Endothelial cell of hepatic sinusoid (primary cell): ENCODE results near the gene FAM199X.

Experiments used
- in situ Hi-C: cut with HindIII; loops from 2 replicates; pipeline ENCODE4 v1.10.0; 2017; ENCODE audit warnings: low sequenced_read_pairs

Gene FAM199X

GRCh38 chrX:104165894-104166734 lies at the start of gene FAM199X:
FAM199X (plus strand) TSS chrX:104166453; CDS start chrX:104166786, 333 bp downstream.
- in situ Hi-C loops: no loop called here

DNA sequence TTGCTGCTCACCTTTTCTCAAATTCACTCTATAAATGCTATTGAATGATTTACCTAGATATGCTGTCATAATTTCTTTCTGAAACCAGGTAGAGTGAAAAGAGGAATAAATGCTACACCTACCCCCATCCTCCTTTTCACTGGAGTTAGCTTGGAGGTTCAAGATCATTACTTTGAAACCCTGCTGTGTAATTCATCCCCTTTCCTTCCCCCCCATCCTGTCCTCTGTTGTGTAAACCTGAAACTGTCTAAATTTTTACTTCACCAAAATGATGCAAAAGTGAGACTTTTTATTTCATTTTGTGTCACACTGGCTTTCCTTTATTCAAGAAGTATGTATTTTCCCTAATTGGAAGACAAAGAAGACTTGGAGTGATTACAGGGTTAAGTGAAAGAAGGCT lies 48.5 kb upstream of the FAM199X start:
- in situ Hi-C loops: no loop called here

GRCh38 chrX:104118765-104119164 lies 47.5 kb upstream of the FAM199X start:
- in situ Hi-C loops: no loop called here

DNA sequence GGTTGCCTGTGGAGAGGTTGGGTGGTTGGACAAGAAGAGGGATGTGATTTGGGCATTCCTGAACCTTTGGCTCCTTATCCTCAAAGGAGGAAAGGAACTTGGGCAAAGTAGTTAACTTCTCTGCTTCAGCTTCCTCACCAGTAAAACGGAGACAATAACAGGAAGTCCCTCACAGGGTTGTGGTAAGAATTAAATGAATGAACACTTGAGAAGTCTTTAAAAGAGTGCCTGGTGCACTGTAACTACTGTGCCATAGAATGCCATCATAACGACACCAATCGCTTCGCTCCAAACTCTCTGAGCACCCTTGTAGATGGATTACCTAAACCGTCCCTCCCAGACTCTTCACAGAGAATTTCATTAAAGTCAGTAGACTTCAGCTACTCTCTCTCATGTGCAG lies 43.4 kb upstream of the FAM199X start:
- in situ Hi-C loops: no loop called here

- in situ Hi-C loops: no loop called here
Measured at GRCh38 chrX:104126856-104127255, 39.4 kb upstream of the FAM199X start.

DNA sequence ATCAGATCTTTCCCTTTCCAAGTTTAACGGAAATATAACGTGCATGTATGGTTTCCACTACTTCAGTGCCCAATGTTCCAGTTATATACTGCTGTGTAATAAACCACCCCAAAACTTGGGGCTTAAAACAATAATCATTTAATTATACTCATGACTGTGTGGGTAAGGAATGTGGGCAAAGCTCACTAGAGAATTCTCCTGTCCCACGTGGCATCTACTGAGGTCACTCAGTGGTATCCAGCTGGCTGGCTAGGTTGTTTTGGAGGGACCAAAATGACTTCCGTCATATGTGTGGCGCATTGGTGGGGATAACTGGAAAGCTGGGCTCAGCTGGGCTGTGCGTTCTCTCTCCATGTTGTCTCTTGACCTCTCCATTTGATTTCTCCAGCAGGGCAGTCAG lies 35.4 kb upstream of the FAM199X start:
- in situ Hi-C loops: no loop called here

DNA sequence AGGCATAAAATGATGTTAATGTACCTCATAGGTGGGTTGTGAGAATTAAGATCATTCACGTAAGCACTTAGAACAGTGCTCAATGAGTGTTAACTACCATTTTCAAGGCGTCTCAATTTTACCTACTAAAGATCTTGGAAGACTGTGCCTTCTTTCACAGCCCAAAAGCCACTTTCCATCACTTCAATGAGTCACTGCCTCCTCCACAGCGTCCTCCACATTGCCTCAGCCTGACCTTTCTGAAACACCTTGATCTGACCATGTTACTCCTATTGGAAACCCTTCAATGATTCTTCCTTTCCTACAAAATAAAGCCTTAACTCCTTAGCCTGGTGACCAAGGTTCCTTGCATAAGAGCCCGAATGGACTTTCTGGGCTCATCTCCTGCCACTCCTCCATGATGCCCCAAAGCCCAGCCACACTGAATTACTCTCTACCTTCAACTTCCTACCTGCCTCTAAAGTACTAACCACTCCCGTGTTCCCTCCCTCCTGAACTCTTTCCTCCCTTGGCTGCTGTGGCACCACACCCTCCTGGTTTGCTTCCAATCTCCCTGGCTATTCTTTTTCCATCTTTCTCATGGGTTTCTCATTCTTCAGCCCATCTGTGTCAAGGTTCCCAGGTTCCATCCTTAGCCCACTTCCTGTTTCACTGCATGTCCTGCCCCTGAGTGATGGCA lies 31.5 kb upstream of the FAM199X start:
- in situ Hi-C loops: no loop called here

- in situ Hi-C loops: no loop called here
Measured at GRCh38 chrX:104135677-104136076, 30.6 kb upstream of the FAM199X start.

- in situ Hi-C loops: no loop called here
Measured at GRCh38 chrX:104136241-104137019, 29.8 kb upstream of the FAM199X start.

- in situ Hi-C loops: no loop called here
Measured at GRCh38 chrX:104137496-104137895, 28.8 kb upstream of the FAM199X start.

DNA sequence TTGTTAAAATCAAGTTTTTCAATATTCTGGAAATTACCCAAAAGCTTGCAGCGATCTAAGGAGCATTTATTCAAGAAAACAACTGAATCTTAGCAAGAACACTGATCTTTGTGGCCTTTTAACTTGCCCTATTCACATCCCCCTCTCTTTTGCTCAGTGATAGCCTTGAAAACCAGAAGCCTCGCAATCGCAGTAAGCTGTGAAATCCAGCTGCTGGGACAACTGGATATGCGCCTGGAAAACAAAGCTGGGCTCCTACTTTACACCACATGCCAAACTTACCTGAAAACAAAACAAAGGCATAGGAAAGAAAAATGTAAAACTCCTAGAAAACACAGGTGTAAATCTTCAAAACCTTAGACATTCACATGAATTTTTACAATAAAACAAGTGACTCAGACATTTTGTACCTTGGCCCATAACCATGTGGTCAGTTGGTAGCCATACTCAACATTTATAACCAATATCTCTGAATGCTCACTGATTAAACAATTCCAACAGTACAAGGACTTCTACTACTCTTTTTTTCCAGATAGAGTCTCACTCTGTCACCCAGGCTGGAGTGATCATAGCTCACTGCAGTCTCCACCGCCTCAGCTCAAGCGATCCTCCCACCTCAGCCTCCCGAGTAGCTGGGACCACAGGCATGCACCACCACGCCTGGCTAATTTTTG lies 25.0 kb upstream of the FAM199X start:
- in situ Hi-C loops: no loop called here

DNA sequence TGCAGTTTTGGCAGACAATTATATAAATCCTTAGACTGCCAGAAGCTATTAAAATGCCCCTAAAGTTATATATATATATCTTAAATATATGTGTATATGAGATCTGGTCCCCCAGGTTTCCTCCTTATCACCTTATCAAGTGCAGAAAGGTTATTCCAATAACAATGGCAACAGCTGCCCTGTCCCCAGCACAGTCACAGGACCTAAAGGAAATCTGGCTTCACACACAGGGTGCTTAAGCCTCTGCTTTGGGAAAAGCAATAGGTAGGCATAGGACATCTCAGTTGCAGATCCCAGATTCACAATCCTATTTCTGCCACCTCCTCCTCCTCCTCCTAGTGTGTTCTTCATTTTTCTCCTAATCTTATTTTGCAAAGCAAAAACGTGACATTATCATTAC lies 15.2 kb upstream of the FAM199X start:
- in situ Hi-C loops: no loop called here

- in situ Hi-C loops: no loop called here
Measured at GRCh38 chrX:104156630-104157529, 9.4 kb upstream of the FAM199X start, which contains the start of gene SLC25A53. SLC25A53 (minus strand) TSS chrX:104157009; CDS start chrX:104105257, 51,752 bp downstream.

DNA sequence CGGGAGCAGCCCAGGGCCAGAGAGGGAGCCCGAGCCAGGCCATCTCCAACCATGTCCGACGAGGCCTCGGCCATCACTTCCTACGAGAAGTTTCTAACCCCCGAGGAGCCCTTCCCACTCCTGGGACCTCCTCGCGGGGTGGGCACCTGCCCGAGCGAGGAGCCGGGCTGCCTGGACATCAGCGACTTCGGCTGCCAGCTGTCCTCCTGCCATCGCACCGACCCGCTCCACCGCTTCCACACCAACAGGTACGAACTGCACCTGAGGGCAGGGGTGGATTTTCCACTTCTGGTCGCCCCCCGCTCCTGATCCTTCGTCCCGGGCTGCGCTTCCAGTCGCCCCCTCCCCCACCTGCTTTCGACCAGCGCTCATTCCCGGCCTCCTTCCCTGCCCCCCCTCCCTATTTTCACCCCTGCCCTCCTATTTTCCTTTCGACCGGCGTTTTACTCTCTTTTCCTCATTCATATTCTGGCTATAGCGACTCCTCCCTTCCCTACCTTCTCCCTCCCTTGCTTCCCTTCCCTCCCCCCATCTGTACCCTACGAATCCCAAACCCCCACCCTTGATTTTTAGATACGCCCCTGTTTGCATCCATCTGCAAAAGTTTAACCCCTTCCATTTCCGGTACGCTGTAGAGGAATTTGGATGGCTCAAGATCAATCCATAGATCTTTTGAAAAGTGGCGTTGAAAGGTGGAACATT lies 633 bp downstream of the FAM199X start:
- in situ Hi-C loops: no loop called here

GRCh38 chrX:104168127-104168526 lies 1.9 kb downstream of the FAM199X start:
- in situ Hi-C loops: no loop called here

DNA sequence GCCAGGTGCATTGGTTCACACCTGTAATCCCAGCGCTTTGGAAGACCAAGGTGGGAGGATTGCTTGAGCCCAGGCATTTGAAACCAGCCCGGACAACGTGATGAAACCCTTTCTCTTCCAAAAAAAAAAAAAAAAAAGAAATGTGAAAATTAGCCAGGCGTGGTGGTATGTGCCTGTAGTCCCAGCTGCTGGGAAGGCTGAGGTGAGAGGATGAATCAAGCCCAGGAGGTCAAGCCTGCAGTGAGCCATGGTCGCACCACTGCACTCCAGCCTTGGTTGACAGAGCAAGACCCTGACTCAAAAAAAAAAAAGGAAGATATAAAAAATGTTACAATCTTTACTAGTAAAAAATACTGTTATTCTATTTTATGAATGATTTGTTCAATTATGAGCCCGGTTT lies 5.9 kb downstream of the FAM199X start:
- in situ Hi-C loops: no loop called here

DNA sequence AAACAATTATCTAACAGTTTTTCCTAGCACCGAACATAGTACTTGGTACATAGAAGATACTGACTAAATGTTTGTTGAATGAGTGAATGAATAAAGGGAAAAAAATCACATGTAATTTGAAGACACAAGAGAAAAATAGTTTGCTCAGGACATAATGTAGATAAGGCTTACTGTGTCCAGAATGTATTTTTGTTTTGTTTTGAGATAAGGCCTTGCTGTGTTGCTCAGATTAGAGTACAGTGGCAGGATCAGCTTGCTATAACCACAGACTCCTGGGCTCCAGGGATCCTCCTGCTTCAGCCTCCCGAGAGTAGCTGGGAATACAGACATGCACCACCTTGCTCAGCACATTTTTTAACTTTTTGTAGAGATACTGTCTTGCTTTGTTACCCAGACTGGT lies 6.5 kb downstream of the FAM199X start:
- in situ Hi-C loops: no loop called here

- in situ Hi-C loops: no loop called here
Measured at GRCh38 chrX:104173841-104174240, 7.6 kb downstream of the FAM199X start.

- in situ Hi-C loops: no loop called here
Measured at GRCh38 chrX:104183685-104184084, 17.4 kb downstream of the FAM199X start.
